ENCODE data around the gene STAT3.

Gene STAT3

GRCh38 chr17:42287977-42288802 lies 100.1 kb downstream of the STAT3 start, which contains the start of gene STAT5A:
Gene STAT5A (plus strand): TSS chr17:42288498. CDS start chr17:42289412, 914 bp downstream.
- Histone ChIP-seq H3K4me3 (peak within 1 kb of the TSS; percentile 49 to 68 (median 56)), H3K27ac (peak within 1 kb of the TSS; percentile 39 to 98 (median 90))

GRCh38 chr17:42287305-42287976 lies 100.8 kb downstream of the STAT3 start:
- Histone ChIP-seq H3K4me3 (peak overlapping the region; percentile 49 to 68 (median 56)), H3K27ac (peak overlapping the region; percentile 39 to 98 (median 90))

GRCh38 chr17:42286411-42287221 lies 101.6 kb downstream of the STAT3 start:
- peak overlapping the region in 5 of 7 experiments; percentile 49 to 68 (median 53) for H3K4me3 ChIP-seq

GRCh38 chr17:42285346-42286050 lies 102.7 kb downstream of the STAT3 start:
- no peak overlapping the region for H3K4me3 ChIP-seq
- peak overlapping the region in 4 of 21 experiments; percentile 24 to 94 (median 88) for H3K27ac ChIP-seq

More at GRCh38 chr17:42286411-42287221, 101.6 kb downstream of the STAT3 start:
- H3K27ac ChIP-seq: peak overlapping the region; percentile 4 to 98 (median 90)

GRCh38 chr17:42284566-42284965 lies 103.7 kb downstream of the STAT3 start:
- Histone ChIP-seq H3K27ac (no peak overlapping the region), H3K4me3 (no peak overlapping the region)

GRCh38 chr17:42284024-42284369 lies 104.2 kb downstream of the STAT3 start:
- Histone ChIP-seq H3K4me3 (no peak overlapping the region), H3K27ac (peak overlapping the region in 1 of 21 experiments; percentile 19)

DNA sequence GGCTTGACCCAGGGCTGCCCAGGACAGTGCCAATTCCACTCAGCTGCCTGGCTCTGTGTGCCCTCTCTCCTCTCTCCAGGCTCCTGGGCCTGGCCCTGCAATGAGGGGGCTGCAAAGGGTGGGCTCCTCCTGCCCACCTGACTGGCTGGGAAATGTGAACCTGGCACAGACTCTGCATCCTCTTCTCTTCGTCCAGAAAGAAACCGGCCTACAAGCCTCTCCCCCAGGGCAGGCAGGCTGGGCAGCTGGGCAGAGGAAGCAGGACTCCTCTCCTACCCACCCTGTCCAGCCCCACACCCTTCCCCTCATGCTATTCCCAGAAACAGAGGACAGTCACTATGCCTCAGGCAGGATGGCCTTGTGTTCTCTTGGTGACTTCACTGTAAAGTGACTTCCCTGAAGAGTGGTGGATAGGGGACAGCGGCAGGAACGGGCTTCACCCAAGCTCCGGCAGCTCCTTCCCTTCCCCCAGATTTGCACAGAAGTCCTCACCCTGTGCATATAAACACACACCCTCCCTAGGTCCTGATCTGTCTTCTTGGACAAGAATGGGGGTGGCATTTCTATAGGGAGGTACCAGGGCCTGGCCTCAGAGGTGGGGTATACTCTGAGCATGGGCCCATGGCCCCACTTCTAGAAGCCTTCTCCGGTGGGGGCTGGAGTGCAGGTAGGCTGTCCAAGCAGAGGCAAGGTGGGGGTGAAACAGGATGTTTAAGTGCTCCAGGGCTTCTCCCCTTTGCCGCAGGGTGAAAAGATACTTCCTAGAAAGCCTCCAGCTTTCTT lies 104.8 kb downstream of the STAT3 start:
- Histone ChIP-seq H3K4me3 (no peak overlapping the region), H3K27ac (peak overlapping the region in 1 of 21 experiments; percentile 27)

- H3K27ac ChIP-seq: peak overlapping the region in 1 of 21 experiments; percentile 27
- H3K4me3 ChIP-seq: no peak overlapping the region
Observed at GRCh38 chr17:42282478-42283080, 105.7 kb downstream of the STAT3 start.

GRCh38 chr17:42281571-42282096 lies 106.6 kb downstream of the STAT3 start:
- no peak overlapping the region for H3K27ac ChIP-seq
- H3K4me3 ChIP-seq: no peak overlapping the region

DNA sequence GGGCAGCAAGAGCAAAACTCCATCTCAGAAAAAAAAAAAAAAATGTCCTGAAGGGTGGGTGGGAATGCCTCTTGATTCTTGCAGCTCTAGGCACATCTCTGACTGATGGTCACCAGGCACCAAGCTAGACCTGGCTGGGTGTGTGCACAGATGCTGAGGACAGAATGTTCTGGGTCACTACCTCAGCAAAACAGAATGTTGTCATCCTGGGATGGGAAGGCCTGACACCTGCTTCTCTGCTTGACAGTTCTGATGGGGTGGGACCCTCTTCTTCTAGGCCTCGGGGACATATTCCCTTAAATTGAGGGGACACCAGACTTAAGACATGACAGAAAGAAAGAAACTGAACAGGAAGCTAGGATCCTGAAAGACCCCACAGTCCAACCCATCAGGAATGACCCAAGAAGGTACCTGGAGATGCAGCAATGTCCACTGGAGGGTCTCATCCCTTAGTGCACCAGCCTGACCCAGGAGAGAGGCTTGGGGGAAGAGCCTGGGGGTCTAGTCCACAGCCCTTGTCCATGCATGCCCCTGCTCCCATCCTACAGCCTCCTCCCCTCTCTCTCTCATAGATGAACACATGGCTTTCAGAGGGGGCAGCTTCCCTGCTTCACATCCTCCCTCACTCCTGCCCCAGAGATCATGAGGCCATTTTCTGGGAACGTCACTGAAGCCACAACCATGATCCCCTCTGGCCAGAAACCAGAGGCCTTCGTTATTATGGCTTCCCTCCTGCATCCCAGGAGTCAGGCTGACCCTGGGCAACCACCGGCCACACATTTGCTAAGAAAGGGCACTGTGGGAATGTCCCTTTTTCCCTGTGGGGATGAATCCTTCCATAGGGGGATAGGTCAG lies 108.2 kb downstream of the STAT3 start:
- H3K4me3 ChIP-seq: no peak overlapping the region
- no peak overlapping the region for H3K27ac ChIP-seq

DNA sequence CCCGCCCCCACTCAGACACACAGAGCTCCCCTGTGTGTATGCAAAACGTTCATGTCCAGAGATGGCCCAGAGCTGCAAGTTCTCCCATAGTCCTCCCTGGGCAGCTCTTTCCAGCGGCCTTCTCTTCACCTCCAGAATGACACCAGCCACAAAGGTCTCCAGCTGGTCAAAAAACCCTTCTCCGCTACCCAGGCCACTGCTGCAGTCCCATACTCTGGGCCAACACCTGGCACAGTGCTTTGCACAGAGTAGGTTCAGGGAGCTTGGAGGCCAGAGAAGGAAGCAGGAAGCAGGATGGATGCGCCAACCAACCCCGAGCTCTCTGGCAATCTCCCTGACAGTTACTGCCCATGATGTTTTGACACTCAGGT lies 110.9 kb downstream of the STAT3 start:
- Histone ChIP-seq H3K27ac (peak overlapping the region in 9 of 21 experiments; percentile 82 to 96 (median 94)), H3K4me3 (peak overlapping the region in 1 of 7 experiments; percentile 60)

GRCh38 chr17:42276609-42277341 lies 111.5 kb downstream of the STAT3 start:
- H3K27ac ChIP-seq: peak overlapping the region; percentile 77 to 96 (median 93)
- H3K4me3 ChIP-seq: peak overlapping the region; percentile 60 to 89 (median 80)

DNA sequence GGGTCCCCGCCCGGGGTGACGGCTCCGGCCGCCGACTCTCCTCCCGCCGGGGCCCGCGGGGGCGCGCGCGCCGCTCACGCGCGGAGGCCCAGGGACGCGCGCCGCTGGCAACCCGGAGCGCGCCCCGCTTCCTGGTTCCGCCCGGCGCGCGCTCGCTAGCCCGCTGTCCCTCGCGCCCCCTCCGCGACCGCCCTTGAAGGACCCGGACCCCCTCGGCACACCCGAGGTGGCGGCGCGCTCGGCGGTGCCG lies 112.0 kb downstream of the STAT3 start, which contains the start of gene STAT5B:
TSS of gene STAT5B (minus strand) at position 33 of the 250 bp plus-strand sequence. CDS start 44,264 bp downstream, outside the sequence.
- peak within 1 kb of the TSS; percentile 77 to 96 (median 93) for H3K27ac ChIP-seq
- peak within 1 kb of the TSS; percentile 60 to 89 (median 80) for H3K4me3 ChIP-seq

GRCh38 chr17:42275527-42276358 lies 112.5 kb downstream of the STAT3 start:
- peak overlapping the region; percentile 60 to 89 (median 79) for H3K4me3 ChIP-seq
- peak overlapping the region; percentile 71 to 96 (median 91) for H3K27ac ChIP-seq

DNA sequence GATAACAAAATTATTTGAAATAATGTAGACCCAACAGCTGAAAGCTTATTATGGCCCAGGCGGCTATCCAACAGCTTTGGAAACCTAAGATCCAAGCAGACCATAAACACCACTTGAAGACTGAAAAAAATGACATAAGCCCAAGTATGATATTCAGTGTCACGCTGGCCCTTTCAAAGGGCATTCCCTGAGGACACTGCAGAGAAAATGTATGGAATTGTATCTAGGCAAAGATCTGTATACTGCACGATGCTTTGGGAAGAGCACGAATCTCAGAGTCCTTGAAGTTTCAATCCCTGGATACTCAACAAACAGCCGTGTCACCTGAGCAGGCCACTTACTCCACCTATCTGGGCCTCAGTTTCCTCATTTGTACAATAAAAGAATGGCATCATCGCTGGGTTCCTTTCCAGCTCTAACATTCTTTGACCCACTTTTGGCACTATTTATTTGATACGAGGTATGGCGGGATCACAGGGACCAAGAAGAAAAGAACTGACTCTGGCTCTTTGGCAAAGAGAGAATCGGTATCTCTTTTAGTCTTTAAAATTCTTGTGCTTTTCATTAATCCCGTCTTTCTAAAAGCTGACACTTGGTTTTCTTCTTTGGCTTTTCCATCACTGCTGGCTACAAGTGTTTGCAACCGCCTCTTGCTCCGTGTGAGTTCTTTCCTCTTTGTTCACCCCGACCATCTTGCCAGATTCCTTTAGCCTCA lies 113.3 kb downstream of the STAT3 start:
- Histone ChIP-seq H3K27ac (peak overlapping the region in 19 of 21 experiments; percentile 75 to 96 (median 92)), H3K4me3 (peak overlapping the region; percentile 60 to 89 (median 79))
